NCI-H2107 treated with DMSO at 0.1 percent for 48 hours (cell line): ENCODE measurements around the gene IGLON5.

Experiments
- DNase-seq: peaks from one replicate; lab custom pipeline; 2025; ENCODE audit not compliant: unreplicated experiment; lab: John Stamatoyannopoulos, UW

The IGLON5 gene

GRCh38 chr19:51311351-51312257, at the start of gene IGLON5:
Gene IGLON5 (plus strand): TSS chr19:51311644. CDS start chr19:51311848, 204 bp downstream.
- no peak for DNase-seq

GRCh38 chr19:51263808-51264207, 47.6 kb upstream of the IGLON5 start:
- no peak for DNase-seq

GRCh38 chr19:51271067-51271466, 40.4 kb upstream of the IGLON5 start:
- DNase-seq: no peak

GRCh38 chr19:51272183-51272810, 39.1 kb upstream of the IGLON5 start:
- DNase-seq: no peak

GRCh38 chr19:51274049-51274770, 37.2 kb upstream of the IGLON5 start:
- DNase-seq: no peak

GRCh38 chr19:51277112-51277511, 34.3 kb upstream of the IGLON5 start:
- DNase-seq: no peak

GRCh38 chr19:51282335-51282734, 29.1 kb upstream of the IGLON5 start:
- DNase-seq: no peak

- no peak for DNase-seq
Observed at GRCh38 chr19:51285682-51286081, 25.8 kb upstream of the IGLON5 start.

- no peak for DNase-seq
Observed at GRCh38 chr19:51289635-51290034, 21.8 kb upstream of the IGLON5 start.

GRCh38 chr19:51292971-51293370, 18.5 kb upstream of the IGLON5 start:
- DNase-seq: no peak

GRCh38 chr19:51293571-51294210, 17.8 kb upstream of the IGLON5 start:
- no peak for DNase-seq

- no peak for DNase-seq
Observed at GRCh38 chr19:51294211-51294976, 17.1 kb upstream of the IGLON5 start.

GRCh38 chr19:51294977-51295375, 16.5 kb upstream of the IGLON5 start:
- DNase-seq: no peak

GRCh38 chr19:51295382-51296126, 15.9 kb upstream of the IGLON5 start:
- DNase-seq: no peak

- DNase-seq: no peak
Observed at GRCh38 chr19:51296336-51297093, 14.9 kb upstream of the IGLON5 start.

- DNase-seq: no peak
Observed at GRCh38 chr19:51297406-51297805, 14.0 kb upstream of the IGLON5 start.

GRCh38 chr19:51301266-51301665, 10.2 kb upstream of the IGLON5 start:
- no peak for DNase-seq

GRCh38 chr19:51305479-51305878, 6.0 kb upstream of the IGLON5 start:
- no peak for DNase-seq

- no peak for DNase-seq
Observed at GRCh38 chr19:51316688-51317087, 5.2 kb downstream of the IGLON5 start.
